Endothelial cell of umbilical vein (primary cell): ENCODE data around the gene RNGTT. TPM values are rescaled to one million over a fixed set of nuclear protein-coding genes. Genes with fewer than 3 reads are reported as not detected.

Experiments
- BruUV-seq: library from RNA; stranded (reverse); fragments of 400-500 nt; replicated peaks from 2 replicates; lab custom pipeline; 2021; lab: Mats Ljungman, UMichigan
- CTCF ChIA-PET: fragments of 300-600, 350-600 bp; sonication (Branson Sonifier 250); formaldehyde crosslinking; loops from one replicate; lab custom pipeline; 2021; ENCODE audit warnings: antibody characterized with exemption, inconsistent platforms; lab: Charles Lee
- POLR2A ChIA-PET: fragments of 300-600, 350-600 bp; sonication (Branson Sonifier 250); formaldehyde crosslinking; loops from one replicate; lab custom pipeline; 2021; ENCODE audit warnings: antibody characterized with exemption, inconsistent platforms; lab: Charles Lee
- DNase-seq: peaks from one replicate; pipeline ENCODE4 v3.0.0-alpha.2; 2011; ENCODE audit warnings: low read depth, low spot score
- FAIRE-seq: peaks from 2 replicates; lab custom pipeline; 2011; peaks lifted over from hg19 to GRCh38; lab: Jason Lieb, UNC
- H2AFZ ChIP-seq: 2 replicates; pipeline ENCODE4 v1.6.0; 2012; ENCODE audit warnings: low read depth, low read length, control low read depth, inconsistent platforms
- H3K27ac ChIP-seq: 2 replicates; pipeline ENCODE4 v1.5.1; 2011; ENCODE audit warnings: low read depth, mild to moderate bottlenecking, control low read depth, low read length, moderate library complexity; ENCODE audit not compliant: insufficient read depth
- H3K27me3 ChIP-seq, 2 experiments: 2 replicates each; pipeline versions ENCODE4 v1.6.0 to v1.6.1; 2011; ENCODE audit warnings: low read length in 2 of 2, mixed read lengths in 1 of 2; ENCODE audit not compliant: control insufficient read depth in 2 of 2, insufficient read depth in 2 of 2
- H3K36me3 ChIP-seq, 2 experiments: 2 replicates in 1 of 2; 3 replicates in 1 of 2; pipeline ENCODE4 v1.5.1; 2011; ENCODE audit warnings: low read length in 2 of 2, mild to moderate bottlenecking in 1 of 2, moderate library complexity in 1 of 2; ENCODE audit not compliant: control insufficient read depth in 2 of 2, insufficient read depth in 2 of 2; ENCODE audit errors: extremely low read depth in 1 of 2
- H3K4me1 ChIP-seq: 3 replicates; pipeline ENCODE4 v1.5.1; 2011; ENCODE audit warnings: mild to moderate bottlenecking, low read length; ENCODE audit not compliant: control insufficient read depth, insufficient read depth; ENCODE audit errors: extremely low read depth
- H3K4me2 ChIP-seq: 2 replicates; pipeline ENCODE4 v1.6.1; 2011; ENCODE audit warnings: low read length, control low read depth, mixed read lengths; ENCODE audit not compliant: insufficient read depth
- H3K4me3 ChIP-seq, 3 experiments: fragments of 200-600 bp in 1 of 3; sonication (generic), shearing (Covaris generic) in 1 of 3; replicated peaks in 1 of 3; 2 replicates each; pipeline ENCODE4 v1.5.1; 2011 to 2016; ENCODE audit warnings: control low read depth in 3 of 3, low read length in 3 of 3, mild to moderate bottlenecking in 2 of 3, inconsistent platforms in 1 of 3, low read depth in 1 of 3, moderate library complexity in 1 of 3; ENCODE audit not compliant: insufficient read depth in 1 of 3
- H3K79me2 ChIP-seq: 2 replicates; pipeline ENCODE4 v1.6.0; 2012; ENCODE audit warnings: low read length, inconsistent platforms; ENCODE audit not compliant: control insufficient read depth, insufficient read depth
- H3K9ac ChIP-seq: replicated peaks from 2 replicates; pipeline ENCODE3; 2011; ENCODE audit warnings: low read length, control low read depth; ENCODE audit not compliant: insufficient read depth; ENCODE audit errors: extremely low read depth
- H3K9me1 ChIP-seq: replicated peaks from 3 replicates; pipeline ENCODE4 v1.6.0; 2011; ENCODE audit warnings: mild to moderate bottlenecking, low read length; ENCODE audit not compliant: control insufficient read depth, insufficient read depth; ENCODE audit errors: extremely low read depth
- H3K9me3 ChIP-seq: replicated peaks from 2 replicates; pipeline ENCODE4 v1.5.1; 2012; ENCODE audit warnings: low read length, inconsistent platforms; ENCODE audit not compliant: control insufficient read depth, insufficient read depth
- H4K20me1 ChIP-seq: replicated peaks from 2 replicates; pipeline ENCODE3; 2011; ENCODE audit warnings: mild to moderate bottlenecking, low read length; ENCODE audit not compliant: control insufficient read depth, insufficient read depth; ENCODE audit errors: extremely low read depth
- EZH2 ChIP-seq: IDR thresholded peaks from 2 replicates; pipeline ENCODE4 v1.6.1; 2012; ENCODE audit warnings: borderline replicate concordance, low read depth, mild to moderate bottlenecking, moderate library complexity, low read length, inconsistent platforms; ENCODE audit not compliant: severe bottlenecking
- FOS ChIP-seq: IDR thresholded peaks from 2 replicates; pipeline ENCODE4 v1.6.1; 2011; ENCODE audit warnings: mild to moderate bottlenecking, low read length, moderate library complexity, borderline replicate concordance; ENCODE audit not compliant: insufficient read depth
- GATA2 ChIP-seq: IDR thresholded peaks from 2 replicates; pipeline ENCODE4 v1.7.0; 2011; ENCODE audit warnings: low read depth, mild to moderate bottlenecking, moderate library complexity, mixed read lengths, low read length; ENCODE audit not compliant: insufficient read length, insufficient read depth
- JUN ChIP-seq: IDR thresholded peaks from 2 replicates; pipeline ENCODE4 v1.6.1; 2011; ENCODE audit warnings: borderline replicate concordance, low read depth; ENCODE audit not compliant: insufficient read length, insufficient read depth
- MYC ChIP-seq: IDR thresholded peaks from one replicate; pipeline ENCODE4 v1.6.1; 2011; ENCODE audit warnings: mild to moderate bottlenecking, low read depth, low read length
- POLR2A ChIP-seq: IDR thresholded peaks from 2 replicates; pipeline ENCODE4 v1.6.1; 2012; ENCODE audit warnings: low read depth, mild to moderate bottlenecking, control low read depth, low read length
- POLR2AphosphoS5 ChIP-seq: IDR thresholded peaks from 2 replicates; pipeline ENCODE4 v1.6.1; 2012; ENCODE audit warnings: low read depth, mild to moderate bottlenecking, control low read depth, low read length, moderate library complexity; ENCODE audit not compliant: insufficient read depth
- dilution Hi-C: fragments of 300-500 bp; cut with MboI; formaldehyde crosslinking; loops from one replicate; pipeline ENCODE4 v1.15.0; 2019; ENCODE audit warnings: low sequenced_read_pairs; ENCODE audit not compliant: extremely low pct_ligation_motif_present
- intact Hi-C: fragments of 100-400 bp; cut with micrococcal nuclease; formaldehyde crosslinking; loops from one replicate; pipeline ENCODE4 v1.10.0; 2022
- polyA plus RNA-seq, 4 experiments: library from polyadenylated mRNA; depleted of rRNA in 3 of 4; stranded (reverse) in 3 of 4; unstranded in 1 of 4; fragments of >200 nt; gene quantifications; 2 replicates each; pipeline versions ENCODE4 v1.2.1 to v1.2.3, GENCODE V29; 2011 to 2012; ENCODE audit warnings: missing spikeins in 1 of 4
- total RNA-seq: library from RNA; stranded (reverse); gene quantifications from 2 replicates; pipeline ENCODE4 v1.2.3, GENCODE V29; 2021
- TF ChIP-seq, protein P1 (sequence below), 2 donors: IDR thresholded peaks; 1 replicate in 1 of 2; 2 replicates in 1 of 2; pipeline ENCODE4 v1.5.1; 2011; ENCODE audit warnings: low read length in 2 of 2, mild to moderate bottlenecking in 2 of 2, moderate library complexity in 2 of 2, control low read depth in 1 of 2, inconsistent platforms in 1 of 2, low read depth in 1 of 2; ENCODE audit not compliant: insufficient read depth in 1 of 2; ENCODE audit errors: extremely low read depth in 1 of 2
- TF ChIP-seq, protein P2 (sequence below): IDR thresholded peaks from 2 replicates; pipeline ENCODE4 v1.6.1; 2011; ENCODE audit not compliant: insufficient read depth, insufficient read length

RNGTT gene
- total and polyA plus RNA-seq, 2 donors (not counting 3 experiments of a cell fraction or from before 2014, with no cell fraction given) = 2.1 to 13.1 TPM

DNA sequence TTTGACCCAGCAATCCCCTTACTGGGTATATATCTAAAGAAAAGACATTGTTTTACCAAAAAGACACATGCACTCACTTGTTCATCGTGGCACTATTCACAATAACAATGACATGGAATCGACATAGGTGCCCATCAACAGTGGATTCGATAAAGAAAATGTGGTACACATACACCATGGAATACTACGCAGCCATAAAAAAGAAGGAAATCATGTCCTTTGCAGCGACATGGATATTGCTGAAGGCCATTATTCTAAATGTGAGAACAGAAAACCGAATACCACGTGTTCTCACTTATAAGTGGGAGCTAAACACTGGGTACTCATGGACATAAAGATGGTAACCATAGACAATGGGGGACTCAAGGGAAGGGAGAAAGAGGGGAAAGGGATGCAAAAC lies 222.3 kb downstream of the RNGTT start:
- BruUV-seq = no TSS peak
- H3K4me2 ChIP-seq = no peak overlapping the region
- no peaks in the 10 kb centered on the region for H4K20me1 ChIP-seq
- H3K9ac ChIP-seq = no peak overlapping the region
- TF ChIP-seq POLR2A (no peak), JUN (no peak), EZH2 (no peak), FOS (no peak), POLR2AphosphoS5 (no peak), MYC (no peak), GATA2 (no peak)
- TF ChIP-seq, protein P1, sequence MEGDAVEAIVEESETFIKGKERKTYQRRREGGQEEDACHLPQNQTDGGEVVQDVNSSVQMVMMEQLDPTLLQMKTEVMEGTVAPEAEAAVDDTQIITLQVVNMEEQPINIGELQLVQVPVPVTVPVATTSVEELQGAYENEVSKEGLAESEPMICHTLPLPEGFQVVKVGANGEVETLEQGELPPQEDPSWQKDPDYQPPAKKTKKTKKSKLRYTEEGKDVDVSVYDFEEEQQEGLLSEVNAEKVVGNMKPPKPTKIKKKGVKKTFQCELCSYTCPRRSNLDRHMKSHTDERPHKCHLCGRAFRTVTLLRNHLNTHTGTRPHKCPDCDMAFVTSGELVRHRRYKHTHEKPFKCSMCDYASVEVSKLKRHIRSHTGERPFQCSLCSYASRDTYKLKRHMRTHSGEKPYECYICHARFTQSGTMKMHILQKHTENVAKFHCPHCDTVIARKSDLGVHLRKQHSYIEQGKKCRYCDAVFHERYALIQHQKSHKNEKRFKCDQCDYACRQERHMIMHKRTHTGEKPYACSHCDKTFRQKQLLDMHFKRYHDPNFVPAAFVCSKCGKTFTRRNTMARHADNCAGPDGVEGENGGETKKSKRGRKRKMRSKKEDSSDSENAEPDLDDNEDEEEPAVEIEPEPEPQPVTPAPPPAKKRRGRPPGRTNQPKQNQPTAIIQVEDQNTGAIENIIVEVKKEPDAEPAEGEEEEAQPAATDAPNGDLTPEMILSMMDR (IDR thresholded peaks at IDR 0.05; ENCODE audit: extremely low read depth in 1 of 2, insufficient read depth in 1 of 2, low read depth in 1 of 2, low read length in 2 of 2) = no peak
- TF ChIP-seq, protein P2, sequence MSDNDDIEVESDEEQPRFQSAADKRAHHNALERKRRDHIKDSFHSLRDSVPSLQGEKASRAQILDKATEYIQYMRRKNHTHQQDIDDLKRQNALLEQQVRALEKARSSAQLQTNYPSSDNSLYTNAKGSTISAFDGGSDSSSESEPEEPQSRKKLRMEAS = no peak
- intact Hi-C loops = no loop called here
- H3K79me2 ChIP-seq = no peaks in the 10 kb centered on the region
- no peak overlapping the region for H3K4me3 ChIP-seq
- CTCF ChIA-PET = no interaction called here
- no peak overlapping the region for H3K27ac ChIP-seq
- H2AFZ ChIP-seq = no peak overlapping the region
- POLR2A ChIA-PET = no interaction called here
- H3K9me3 ChIP-seq = no peaks in the 10 kb centered on the region
- no peaks in the 10 kb centered on the region for H3K27me3 ChIP-seq
- FAIRE-seq (no peak), DNase-seq (no peak)
- H3K4me1 ChIP-seq = no peaks in the 10 kb centered on the region
- dilution Hi-C loops = no loop called here
- no peaks in the 10 kb centered on the region for H3K36me3 ChIP-seq
- H3K9me1 ChIP-seq = no peaks in the 10 kb centered on the region
